Measurements from ENCODE around the gene GNB1L.

- no peak for TF ChIP-seq CTCF (conservative IDR thresholded peaks at IDR 0.05; ENCODE audit: low read depth, low read length)
- no peak for TF ChIP-seq EZH2 (IDR thresholded peaks at IDR 0.05; ENCODE audit: borderline replicate concordance, low read depth, low read length, poor library complexity, severe bottlenecking)
These were observed 106.5 kb downstream of the GNB1L start for GRCh38 chr22:19748139-19748538.

Data from A673 (cell line).